Colonic mucosa (tissue), 4 donors: ENCODE results near the gene NDUFA8. TPM values are rescaled to one million over a fixed set of nuclear protein-coding genes. Genes with fewer than 3 reads are reported as not detected.

Experiments used
- DNase-seq: peaks from one replicate; pipeline ENCODE4 v3.0.0-alpha.2; 2020
- H3K27ac ChIP-seq: fragments of 200-600 bp; one replicate; pipeline ENCODE4 v1.8.0; 2021
- H3K27me3 ChIP-seq: fragments of 200-600 bp; one replicate; pipeline ENCODE4 v1.8.0; 2021
- H3K36me3 ChIP-seq: fragments of 200-600 bp; one replicate; pipeline ENCODE4 v1.8.0; 2021
- H3K4me1 ChIP-seq: fragments of 200-600 bp; one replicate; pipeline ENCODE4 v1.8.0; 2021; ENCODE audit warnings: mild to moderate bottlenecking
- H3K4me3 ChIP-seq: fragments of 200-600 bp; one replicate; pipeline ENCODE4 v1.8.0; 2021
- H3K9ac ChIP-seq, 2 donors: one replicate each; pipeline ENCODE4 v1.7.0; 2013; ENCODE audit warnings: control low read depth in 2 of 2, low read depth in 2 of 2, low read length in 2 of 2
- H3K9me3 ChIP-seq: fragments of 200-600 bp; one replicate; pipeline ENCODE4 v1.8.0; 2021
- intact Hi-C: fragments of 100-400 bp; cut with DNase I; formaldehyde crosslinking; loops from one replicate; pipeline ENCODE4 v1.14.1; 2022
- total RNA-seq, 2 donors: library from RNA; stranded (reverse); fragmentation: NEBNext Ultra II Directional in 1 of 2; extraction: Animal tissue kit (Norgen Biotek cat#: 25700) in 1 of 2; gene quantifications; one replicate each; pipeline ENCODE4 v1.2.1, GENCODE V29; 2021
- TF ChIP-seq, protein P1 (sequence below): fragments of 200-600 bp; IDR thresholded peaks from one replicate; pipeline ENCODE4 v1.8.0; 2022; ENCODE audit warnings: antibody characterized with exemption, mild to moderate bottlenecking
- donor health status: healthy.
- donor health status: DM: no; HTN: no; CAD: no.
- donor health status: DM: no; HTN: no; CAD: no.

NDUFA8 gene
- total RNA-seq, 2 donors from 2014 or later, result 77.4 to 103 TPM

- intact Hi-C loops, result no loop called here
- H3K9ac ChIP-seq, result no peak overlapping the region
- H3K4me1 ChIP-seq, result no peaks in the 10 kb centered on the region
- H3K9me3 ChIP-seq, result no peaks in the 10 kb centered on the region
- no peak overlapping the region for H3K4me3 ChIP-seq
- H3K36me3 ChIP-seq, result no peaks in the 10 kb centered on the region
- H3K27ac ChIP-seq, result no peak overlapping the region
- TF ChIP-seq, protein P1, sequence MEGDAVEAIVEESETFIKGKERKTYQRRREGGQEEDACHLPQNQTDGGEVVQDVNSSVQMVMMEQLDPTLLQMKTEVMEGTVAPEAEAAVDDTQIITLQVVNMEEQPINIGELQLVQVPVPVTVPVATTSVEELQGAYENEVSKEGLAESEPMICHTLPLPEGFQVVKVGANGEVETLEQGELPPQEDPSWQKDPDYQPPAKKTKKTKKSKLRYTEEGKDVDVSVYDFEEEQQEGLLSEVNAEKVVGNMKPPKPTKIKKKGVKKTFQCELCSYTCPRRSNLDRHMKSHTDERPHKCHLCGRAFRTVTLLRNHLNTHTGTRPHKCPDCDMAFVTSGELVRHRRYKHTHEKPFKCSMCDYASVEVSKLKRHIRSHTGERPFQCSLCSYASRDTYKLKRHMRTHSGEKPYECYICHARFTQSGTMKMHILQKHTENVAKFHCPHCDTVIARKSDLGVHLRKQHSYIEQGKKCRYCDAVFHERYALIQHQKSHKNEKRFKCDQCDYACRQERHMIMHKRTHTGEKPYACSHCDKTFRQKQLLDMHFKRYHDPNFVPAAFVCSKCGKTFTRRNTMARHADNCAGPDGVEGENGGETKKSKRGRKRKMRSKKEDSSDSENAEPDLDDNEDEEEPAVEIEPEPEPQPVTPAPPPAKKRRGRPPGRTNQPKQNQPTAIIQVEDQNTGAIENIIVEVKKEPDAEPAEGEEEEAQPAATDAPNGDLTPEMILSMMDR, result no peak
- DNase-seq, result no peak
- peaks cover 5% of the 10 kb centered on the region for H3K27me3 ChIP-seq
These were observed 46.0 kb downstream of the NDUFA8 start for GRCh38 chr9:122113574-122113973.

GRCh38 chr9:122112238-122112637 lies 47.3 kb downstream of the NDUFA8 start:
- TF ChIP-seq, protein P1, result no peak
- intact Hi-C loops, result no loop called here

GRCh38 chr9:122111413-122112085 lies 48.0 kb downstream of the NDUFA8 start:
- Histone ChIP-seq H3K9ac (no peak overlapping the region), H3K27ac (no peak overlapping the region), H3K27me3 (peaks cover 5% of the 10 kb centered on the region), H3K4me1 (no peaks in the 10 kb centered on the region), H3K9me3 (no peaks in the 10 kb centered on the region), H3K36me3 (no peaks in the 10 kb centered on the region), H3K4me3 (no peak overlapping the region)
- TF ChIP-seq, protein P1, result no peak
- no peak for DNase-seq
- intact Hi-C loops, result no loop called here

More at GRCh38 chr9:122112238-122112637, 47.3 kb downstream of the NDUFA8 start:
- no peaks in the 10 kb centered on the region for H3K36me3 ChIP-seq
- no peak overlapping the region for H3K27ac ChIP-seq
- no peaks in the 10 kb centered on the region for H3K9me3 ChIP-seq
- DNase-seq, result no peak
- H3K4me3 ChIP-seq, result no peak overlapping the region
- H3K27me3 ChIP-seq, result peaks cover 5% of the 10 kb centered on the region
- H3K9ac ChIP-seq, result no peak overlapping the region
- no peaks in the 10 kb centered on the region for H3K4me1 ChIP-seq

DNA sequence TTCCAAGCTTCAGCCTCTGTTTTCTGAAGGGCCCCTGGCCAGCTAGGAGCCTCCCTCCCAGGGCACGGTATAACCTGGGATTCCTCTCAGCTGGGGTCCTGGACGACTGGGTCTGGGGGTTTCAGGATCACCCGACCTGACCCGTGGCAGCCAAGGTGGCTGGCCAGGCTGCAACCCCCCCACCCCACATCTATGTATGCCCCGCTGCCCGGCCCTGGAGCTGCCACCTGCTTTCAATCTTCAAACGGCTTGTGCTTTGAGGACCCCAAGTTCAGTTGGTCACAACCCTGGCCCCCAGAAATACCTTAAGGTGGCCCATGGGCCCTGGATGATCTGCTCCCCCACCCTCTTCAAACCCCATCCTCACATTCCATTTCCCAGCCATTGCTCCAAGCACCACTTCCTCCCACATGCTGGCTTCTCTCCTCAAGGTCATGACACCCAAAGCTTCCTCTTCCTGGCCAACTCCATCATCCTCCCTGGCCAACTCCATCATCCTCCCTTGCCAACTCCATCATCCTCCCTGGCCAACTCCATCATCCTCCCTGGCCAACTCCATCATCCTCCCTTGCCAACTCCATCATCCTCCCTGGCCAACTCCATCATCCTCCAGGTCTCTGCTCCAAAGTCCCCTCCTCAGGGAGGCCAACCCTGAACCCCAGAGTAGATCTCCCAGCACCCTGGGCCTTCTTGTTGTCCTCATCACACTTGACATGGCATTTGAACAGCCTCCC lies 49.3 kb downstream of the NDUFA8 start:
- intact Hi-C loops, result no loop called here
- Histone ChIP-seq H3K36me3 (no peaks in the 10 kb centered on the region), H3K9ac (no peak overlapping the region), H3K27me3 (peaks cover 4% of the 10 kb centered on the region), H3K4me1 (no peaks in the 10 kb centered on the region), H3K4me3 (no peak overlapping the region), H3K27ac (no peak overlapping the region), H3K9me3 (no peaks in the 10 kb centered on the region)
- TF ChIP-seq, protein P1, result no peak
- DNase-seq, result no peak

- H3K4me3 ChIP-seq, result no peak overlapping the region
- DNase-seq, result no peak
- intact Hi-C loops, result no loop called here
- H3K9ac ChIP-seq, result no peak overlapping the region
- TF ChIP-seq, protein P1, result no peak
- no peaks in the 10 kb centered on the region for H3K4me1 ChIP-seq
- H3K27ac ChIP-seq, result no peak overlapping the region
- no peaks in the 10 kb centered on the region for H3K27me3 ChIP-seq
- H3K9me3 ChIP-seq, result no peaks in the 10 kb centered on the region
- H3K36me3 ChIP-seq, result no peaks in the 10 kb centered on the region
These were observed 50.4 kb downstream of the NDUFA8 start for GRCh38 chr9:122109035-122109813.
